ENCODE measurements around the gene PPP1R13B. TPM values are rescaled to one million over a fixed set of nuclear protein-coding genes. Genes with fewer than 3 reads are reported as not detected.

The PPP1R13B gene
- total and polyA plus RNA-seq, 4 donors, result 2.3 to 44.0 (median 15.8) TPM

DNA sequence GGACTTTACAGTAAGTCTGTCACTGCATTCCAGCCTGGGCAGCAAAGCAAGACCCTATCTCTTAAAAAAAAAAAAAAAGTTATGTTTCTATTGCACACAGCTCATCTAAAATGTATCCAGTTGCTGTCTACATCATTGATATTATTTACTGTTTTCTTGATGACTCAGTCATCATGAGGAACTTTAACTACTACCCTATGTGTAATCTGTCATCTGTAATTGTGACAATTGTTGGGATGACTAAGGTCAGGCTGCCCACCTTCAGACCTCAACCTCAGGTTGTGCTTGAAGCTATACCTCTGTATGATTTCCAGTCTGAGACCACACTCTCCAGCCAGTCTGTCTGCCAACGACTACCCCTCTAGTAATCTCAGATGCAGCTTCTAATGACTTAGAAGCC lies 15.3 kb downstream of the PPP1R13B start:
- no peaks in the 10 kb centered on the region for H3K36me3 ChIP-seq (ENCODE audit: control insufficient read depth in 1 of 2, insufficient read depth in 2 of 2, low read length in 1 of 2)
- no peaks in the 10 kb centered on the region for H3K27me3 ChIP-seq (ENCODE audit: control insufficient read depth in 1 of 2, insufficient read depth in 2 of 2, low read length in 1 of 2)
- intact Hi-C loops (cut with DNase I), result no loop called here
- no peak for ATAC-seq (ENCODE audit: low FRiP score)
- WGBS, 2 donors, result 80 to 81% methylated on average over 1 of the region's 1 CpG
- no peak overlapping the region for H3K27ac ChIP-seq (ENCODE audit: low read depth in 1 of 2, low read length in 2 of 2)
- H3K4me3 ChIP-seq (ENCODE audit: low read length in 2 of 2), result no peak overlapping the region
- no peaks in the 10 kb centered on the region for H3K4me1 ChIP-seq (ENCODE audit: control insufficient read depth in 1 of 2, insufficient read depth in 2 of 2, low read length in 2 of 2)
- H3K9me3 ChIP-seq (ENCODE audit: control insufficient read depth, low read length), result no peaks in the 10 kb centered on the region
- DNase-seq, result no peak

DNA sequence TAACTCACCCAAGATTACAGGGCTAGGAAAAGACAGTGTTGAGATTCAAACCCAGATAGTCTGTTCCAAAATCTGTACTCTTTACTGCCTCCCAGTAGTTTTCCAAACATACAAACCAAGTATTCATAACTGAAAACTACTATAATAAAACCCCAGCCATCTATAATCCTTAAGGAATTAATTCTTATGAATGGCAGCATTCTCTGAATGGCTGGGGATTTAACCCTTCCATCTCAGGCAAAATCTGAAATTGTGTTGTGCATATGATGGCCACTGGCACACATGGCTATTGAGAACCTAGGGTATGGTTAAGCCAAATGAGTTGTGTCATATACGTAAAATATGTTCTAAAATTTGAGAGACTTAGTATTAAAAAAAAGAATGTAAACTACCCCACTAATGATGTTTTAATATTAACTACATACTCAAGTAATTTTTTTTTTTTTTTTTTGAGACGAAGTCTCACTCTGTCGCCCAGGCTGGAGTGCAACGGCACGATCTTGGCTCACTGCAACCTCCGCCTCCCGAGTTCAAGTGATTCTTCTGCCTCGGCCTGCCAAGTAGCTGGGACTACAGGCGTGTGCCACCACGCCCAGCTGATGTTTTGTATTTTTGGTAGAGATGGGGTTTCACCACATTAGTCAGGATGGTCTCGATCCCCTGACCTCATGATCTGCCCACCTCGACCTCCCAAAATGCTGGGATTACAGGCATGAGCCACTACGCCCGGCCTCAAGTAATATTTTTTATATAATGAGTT lies 16.7 kb downstream of the PPP1R13B start:
- Histone ChIP-seq H3K4me1 (ENCODE audit: control insufficient read depth in 1 of 2, insufficient read depth in 2 of 2, low read length in 2 of 2) (no peaks in the 10 kb centered on the region), H3K4me3 (ENCODE audit: low read length in 2 of 2) (no peak overlapping the region), H3K27ac (ENCODE audit: low read depth in 1 of 2, low read length in 2 of 2) (no peak overlapping the region), H3K36me3 (ENCODE audit: control insufficient read depth in 1 of 2, insufficient read depth in 2 of 2, low read length in 1 of 2) (no peaks in the 10 kb centered on the region), H3K9me3 (ENCODE audit: control insufficient read depth, low read length) (no peaks in the 10 kb centered on the region), H3K27me3 (ENCODE audit: control insufficient read depth in 1 of 2, insufficient read depth in 2 of 2, low read length in 1 of 2) (no peaks in the 10 kb centered on the region)
- intact Hi-C loops (cut with DNase I), result no loop called here
- no peak for ATAC-seq (ENCODE audit: low FRiP score)
- 94 to 98% methylated on average over 14 of the region's 14 CpGs for WGBS, 2 donors
- no peak for DNase-seq

DNA sequence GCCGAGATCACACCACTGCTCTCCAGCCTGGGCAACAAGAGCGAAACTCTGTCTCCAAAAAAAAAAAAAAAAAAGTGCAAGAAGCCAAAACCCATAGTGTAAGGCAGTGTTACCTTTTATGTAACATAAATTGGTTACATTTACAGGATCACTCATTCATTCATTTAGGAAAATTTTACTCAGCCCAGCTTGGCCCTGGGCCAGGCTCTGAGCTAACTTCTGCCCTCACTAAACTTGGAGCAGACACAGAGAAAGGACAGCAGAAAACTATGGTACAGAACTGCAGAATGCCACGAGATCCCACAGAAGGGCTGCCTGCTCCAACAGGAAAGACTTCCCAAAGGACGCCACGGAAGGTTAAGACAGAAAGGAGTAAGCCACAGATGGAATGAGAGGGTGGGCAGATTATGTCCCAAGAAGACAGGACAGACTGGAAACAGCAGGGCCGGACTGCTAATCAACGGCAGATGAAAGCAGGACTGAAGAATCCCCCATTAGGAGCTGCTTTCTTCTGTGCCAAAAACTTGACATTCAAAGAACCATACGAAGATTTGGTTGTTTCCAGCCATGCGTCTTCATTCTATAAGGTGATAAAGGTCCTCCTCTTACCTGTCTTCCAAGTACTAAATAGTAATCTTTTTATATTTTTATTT lies 18.9 kb downstream of the PPP1R13B start:
- ATAC-seq (ENCODE audit: low FRiP score), result peak; percentile 50
- no peak overlapping the region for H3K4me3 ChIP-seq (ENCODE audit: low read length in 2 of 2)

DNA sequence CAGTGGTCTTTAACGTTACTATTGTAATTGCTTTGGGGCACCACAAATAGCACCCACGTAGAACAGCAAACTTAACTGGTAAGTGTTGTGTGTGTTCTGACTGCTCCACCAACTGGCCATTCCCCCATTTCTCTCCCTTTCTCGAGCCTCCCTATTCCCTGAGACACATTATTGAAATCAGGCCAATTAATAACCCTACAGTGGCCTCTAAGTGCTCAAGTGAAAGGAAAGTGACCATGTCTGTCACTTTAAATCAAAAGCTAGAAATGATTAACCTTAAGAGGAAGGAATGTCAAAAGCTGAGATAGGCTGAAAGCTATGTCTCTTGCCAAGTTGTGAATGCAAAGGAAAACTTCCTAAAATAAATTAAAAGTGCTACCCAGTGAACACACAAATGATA lies 22.3 kb downstream of the PPP1R13B start:
- no peak overlapping the region for H3K4me3 ChIP-seq (ENCODE audit: low read length in 2 of 2)
- intact Hi-C loops (cut with DNase I), result no loop called here
- no peak overlapping the region for H3K27ac ChIP-seq (ENCODE audit: low read depth in 1 of 2, low read length in 2 of 2)
- no peaks in the 10 kb centered on the region for H3K9me3 ChIP-seq (ENCODE audit: control insufficient read depth, low read length)
- no peaks in the 10 kb centered on the region for H3K36me3 ChIP-seq (ENCODE audit: control insufficient read depth in 1 of 2, insufficient read depth in 2 of 2, low read length in 1 of 2)
- peaks cover 0 to 2% of the 10 kb centered on the region in 2 donors for H3K4me1 ChIP-seq (ENCODE audit: control insufficient read depth in 1 of 2, insufficient read depth in 2 of 2, low read length in 2 of 2)
- ATAC-seq (ENCODE audit: low FRiP score) (no peak), DNase-seq (no peak)
- WGBS, 2 donors, result 42 to 55% methylated on average over 3 of the region's 3 CpGs
- no peaks in the 10 kb centered on the region for H3K27me3 ChIP-seq (ENCODE audit: control insufficient read depth in 1 of 2, insufficient read depth in 2 of 2, low read length in 1 of 2)

More for the DNA sequence above, 18.9 kb downstream of the PPP1R13B start:
- 34 to 38% methylated on average over 9 of the region's 9 CpGs for WGBS, 2 donors
- H3K36me3 ChIP-seq (ENCODE audit: control insufficient read depth in 1 of 2, insufficient read depth in 2 of 2, low read length in 1 of 2), result no peaks in the 10 kb centered on the region
- H3K27me3 ChIP-seq (ENCODE audit: control insufficient read depth in 1 of 2, insufficient read depth in 2 of 2, low read length in 1 of 2), result no peaks in the 10 kb centered on the region
- intact Hi-C loops (cut with DNase I), result no loop called here
- no peak overlapping the region for H3K27ac ChIP-seq (ENCODE audit: low read depth in 1 of 2, low read length in 2 of 2)
- no peaks in the 10 kb centered on the region for H3K4me1 ChIP-seq (ENCODE audit: control insufficient read depth in 1 of 2, insufficient read depth in 2 of 2, low read length in 2 of 2)
- peak in 1 of 2 donors; percentile 80 for DNase-seq
- no peaks in the 10 kb centered on the region for H3K9me3 ChIP-seq (ENCODE audit: control insufficient read depth, low read length)

DNA sequence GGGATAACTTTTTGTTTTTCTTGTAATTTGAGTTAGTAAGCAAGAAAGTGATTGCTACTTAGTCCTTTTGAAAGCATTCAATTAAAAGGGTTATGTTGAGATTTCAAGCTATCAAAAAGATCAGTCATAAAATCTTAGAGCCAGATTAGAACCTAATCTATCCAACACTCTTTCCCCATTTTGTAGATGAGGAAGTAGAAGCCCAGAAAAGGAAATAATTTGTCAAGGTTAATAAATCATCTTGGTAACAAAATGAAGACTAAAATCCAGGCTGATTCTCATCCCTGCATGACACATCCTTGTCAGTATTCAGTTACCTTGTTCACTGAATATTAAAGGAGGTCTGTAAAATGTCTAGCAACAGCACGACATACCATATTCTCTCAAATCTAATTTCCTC lies 26.5 kb downstream of the PPP1R13B start:
- Histone ChIP-seq H3K9me3 (ENCODE audit: control insufficient read depth, low read length) (no peaks in the 10 kb centered on the region), H3K4me1 (ENCODE audit: control insufficient read depth in 1 of 2, insufficient read depth in 2 of 2, low read length in 2 of 2) (peaks cover 2 to 3% of the 10 kb centered on the region in 2 donors), H3K36me3 (ENCODE audit: control insufficient read depth in 1 of 2, insufficient read depth in 2 of 2, low read length in 1 of 2) (no peaks in the 10 kb centered on the region), H3K4me3 (ENCODE audit: low read length in 2 of 2) (no peak overlapping the region), H3K27ac (ENCODE audit: low read depth in 1 of 2, low read length in 2 of 2) (no peak overlapping the region), H3K27me3 (ENCODE audit: control insufficient read depth in 1 of 2, insufficient read depth in 2 of 2, low read length in 1 of 2) (no peaks in the 10 kb centered on the region)
- intact Hi-C loops (cut with DNase I), result no loop called here
- 91 to 99% methylated on average over 1 of the region's 1 CpG for WGBS, 2 donors
- ATAC-seq (ENCODE audit: low FRiP score), result no peak
- no peak for DNase-seq

DNA sequence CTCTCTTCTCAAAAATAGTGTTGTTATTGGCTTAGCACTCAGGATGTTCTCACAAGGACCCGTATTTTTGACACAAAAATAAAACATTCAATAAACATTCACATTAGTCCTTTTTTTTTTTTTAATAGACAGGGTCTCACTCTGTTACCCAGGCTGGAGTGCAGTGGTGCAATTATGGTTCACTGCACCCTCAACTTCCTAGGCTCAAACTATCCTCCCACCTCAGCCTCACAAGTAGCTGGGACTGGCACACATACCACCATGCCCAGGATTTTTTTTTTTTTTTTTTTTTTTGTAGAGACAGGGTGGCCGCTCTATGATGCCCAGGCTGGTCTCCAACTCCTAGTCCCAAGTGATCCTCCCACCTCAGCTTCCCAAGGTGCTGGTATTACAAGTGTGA lies 27.0 kb downstream of the PPP1R13B start:
- Histone ChIP-seq H3K4me3 (ENCODE audit: low read length in 2 of 2) (no peak overlapping the region), H3K4me1 (ENCODE audit: control insufficient read depth in 1 of 2, insufficient read depth in 2 of 2, low read length in 2 of 2) (peaks cover 2 to 3% of the 10 kb centered on the region in 2 donors), H3K27ac (ENCODE audit: low read depth in 1 of 2, low read length in 2 of 2) (no peak overlapping the region), H3K36me3 (ENCODE audit: control insufficient read depth in 1 of 2, insufficient read depth in 2 of 2, low read length in 1 of 2) (no peaks in the 10 kb centered on the region), H3K27me3 (ENCODE audit: control insufficient read depth in 1 of 2, insufficient read depth in 2 of 2, low read length in 1 of 2) (no peaks in the 10 kb centered on the region), H3K9me3 (ENCODE audit: control insufficient read depth, low read length) (no peaks in the 10 kb centered on the region)
- 10 to 12% methylated on average over 2 of the region's 2 CpGs for WGBS, 2 donors
- intact Hi-C loops (cut with DNase I), result no loop called here
- ATAC-seq (ENCODE audit: low FRiP score), result no peak
- DNase-seq, result no peak

DNA sequence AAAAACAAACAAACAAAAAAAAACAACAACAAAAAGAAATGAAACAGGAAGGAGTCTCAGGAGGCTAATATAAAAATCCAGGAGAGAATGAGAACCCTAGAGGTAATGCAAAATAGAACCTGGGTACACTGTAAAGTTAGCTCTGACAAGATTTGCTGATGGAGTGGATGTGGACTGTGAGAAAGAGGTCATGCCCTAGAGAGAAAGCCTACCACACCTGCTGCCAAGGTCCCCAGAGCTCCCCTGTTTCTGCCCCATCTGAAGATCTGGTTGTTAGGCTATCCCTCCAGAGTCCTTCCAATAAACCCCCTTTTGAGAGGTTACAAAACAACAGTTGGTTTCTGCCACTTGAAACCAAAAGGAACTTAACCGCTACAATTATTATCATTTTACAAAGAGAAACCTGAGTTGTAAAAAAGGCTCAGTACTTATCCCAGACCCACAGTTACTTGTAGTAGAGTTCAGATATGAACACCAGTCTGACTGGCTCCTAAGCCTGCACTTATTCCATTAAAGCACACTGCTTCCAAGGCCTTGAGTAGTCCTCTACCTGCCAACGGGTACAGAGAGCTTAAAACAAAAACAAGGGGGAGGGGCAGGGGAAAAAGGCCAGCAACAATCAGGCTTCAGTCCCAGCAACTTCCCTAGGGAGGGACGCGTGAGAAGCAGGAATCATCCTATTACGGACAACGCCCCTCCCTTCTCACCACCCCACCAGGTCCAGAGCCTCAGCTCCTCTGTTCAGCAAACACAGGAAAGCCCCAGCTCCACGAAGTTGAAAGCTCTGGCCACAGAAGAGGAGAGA lies 27.7 kb downstream of the PPP1R13B start:
- peaks cover 2 to 3% of the 10 kb centered on the region in 2 donors for H3K4me1 ChIP-seq (ENCODE audit: control insufficient read depth in 1 of 2, insufficient read depth in 2 of 2, low read length in 2 of 2)
- H3K9me3 ChIP-seq (ENCODE audit: control insufficient read depth, low read length), result no peaks in the 10 kb centered on the region
- ATAC-seq (ENCODE audit: low FRiP score) (peak; percentile 15), DNase-seq (peak in 1 of 2 donors; percentile 55)
- intact Hi-C loops (cut with DNase I), result no loop called here
- no peak overlapping the region for H3K27ac ChIP-seq (ENCODE audit: low read depth in 1 of 2, low read length in 2 of 2)
- H3K4me3 ChIP-seq (ENCODE audit: low read length in 2 of 2), result no peak overlapping the region
- WGBS, 2 donors, result 9 to 10% methylated on average over 7 of the region's 7 CpGs
- H3K27me3 ChIP-seq (ENCODE audit: control insufficient read depth in 1 of 2, insufficient read depth in 2 of 2, low read length in 1 of 2), result no peaks in the 10 kb centered on the region
- no peaks in the 10 kb centered on the region for H3K36me3 ChIP-seq (ENCODE audit: control insufficient read depth in 1 of 2, insufficient read depth in 2 of 2, low read length in 1 of 2)

DNA sequence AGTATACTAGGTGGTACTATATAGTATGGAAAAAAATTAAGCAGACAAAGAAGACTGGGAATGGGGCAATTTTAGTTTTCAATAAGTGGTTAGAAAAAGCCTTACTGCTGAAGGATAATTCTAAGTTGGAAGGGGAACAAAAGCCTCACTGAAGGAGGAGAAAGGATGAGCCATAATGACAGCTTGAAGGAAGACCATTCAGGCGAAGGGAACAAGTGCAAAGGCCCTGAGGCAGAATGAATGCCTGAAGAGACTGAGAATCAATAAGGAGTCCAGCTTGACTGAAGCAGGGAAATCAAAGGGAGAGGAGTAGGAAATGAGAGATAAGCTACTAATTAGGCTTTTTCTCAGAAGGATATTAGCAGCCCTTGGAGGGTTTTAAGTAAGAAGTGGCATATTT lies 28.5 kb downstream of the PPP1R13B start:
- Histone ChIP-seq H3K9me3 (ENCODE audit: control insufficient read depth, low read length) (no peaks in the 10 kb centered on the region), H3K4me1 (ENCODE audit: control insufficient read depth in 1 of 2, insufficient read depth in 2 of 2, low read length in 2 of 2) (peaks cover 2 to 3% of the 10 kb centered on the region in 2 donors), H3K36me3 (ENCODE audit: control insufficient read depth in 1 of 2, insufficient read depth in 2 of 2, low read length in 1 of 2) (no peaks in the 10 kb centered on the region), H3K27ac (ENCODE audit: low read depth in 1 of 2, low read length in 2 of 2) (no peak overlapping the region), H3K4me3 (ENCODE audit: low read length in 2 of 2) (no peak overlapping the region), H3K27me3 (ENCODE audit: control insufficient read depth in 1 of 2, insufficient read depth in 2 of 2, low read length in 1 of 2) (no peaks in the 10 kb centered on the region)
- 95 to 100% methylated on average over 1 of the region's 1 CpG for WGBS, 2 donors
- intact Hi-C loops (cut with DNase I), result no loop called here
- DNase-seq (no peak), ATAC-seq (ENCODE audit: low FRiP score) (no peak)
